KMS-11 (cell line): Measurements from ENCODE around the gene LCAT.

Source experiments
- H2AFZ ChIP-seq: fragments of 200-600 bp; sonication (generic); 2 replicates; pipeline ENCODE4 v1.6.1; 2016; ENCODE audit warnings: antibody characterized with exemption, mixed run types, low read depth
- H3K27ac ChIP-seq: fragments of 200-600 bp; sonication (generic); 2 replicates; pipeline ENCODE4 v1.6.1; 2016; ENCODE audit warnings: mild to moderate bottlenecking, mixed run types
- H3K27me3 ChIP-seq: fragments of 200-600 bp; sonication (generic); 2 replicates; pipeline ENCODE4 v1.6.1; 2017; ENCODE audit warnings: mild to moderate bottlenecking, low read depth, mixed run types, moderate library complexity; ENCODE audit not compliant: insufficient read depth
- H3K36me3 ChIP-seq: fragments of 200-600 bp; sonication (generic); 2 replicates; pipeline ENCODE4 v1.6.1; 2017; ENCODE audit warnings: mild to moderate bottlenecking, mixed run types; ENCODE audit not compliant: insufficient read depth
- H3K4me1 ChIP-seq: fragments of 200-600 bp; sonication (generic); 2 replicates; pipeline ENCODE4 v1.6.1; 2016; ENCODE audit warnings: mild to moderate bottlenecking, low read depth, mixed run types; ENCODE audit not compliant: poor library complexity, severe bottlenecking
- H3K4me2 ChIP-seq: fragments of 200-600 bp; sonication (generic); 2 replicates; pipeline ENCODE4 v1.7.0; 2016; ENCODE audit warnings: mild to moderate bottlenecking, mixed run types
- H3K4me3 ChIP-seq: fragments of 200-600 bp; sonication (generic); IDR thresholded peaks from 2 replicates; pipeline ENCODE4 v1.6.1; 2017; ENCODE audit warnings: low read depth, low read length, mixed read lengths; ENCODE audit not compliant: insufficient read depth
- H3K79me2 ChIP-seq: fragments of 200-600 bp; sonication (generic); 2 replicates; pipeline ENCODE4 v1.6.1; 2016; ENCODE audit warnings: low read depth, mixed run types; ENCODE audit not compliant: insufficient read depth
- H3K9ac ChIP-seq: fragments of 200-600 bp; sonication (generic); 2 replicates; pipeline ENCODE4 v1.6.1; 2016; ENCODE audit warnings: mild to moderate bottlenecking, mixed run types
- H4K20me1 ChIP-seq: fragments of 200-600 bp; sonication (generic); 2 replicates; pipeline ENCODE4 v1.6.1; 2016; ENCODE audit warnings: mild to moderate bottlenecking, mixed run types; ENCODE audit not compliant: insufficient read depth
- TF ChIP-seq, protein P1 (sequence below): fragments of 200-600 bp; sonication (generic); conservative IDR thresholded peaks from 2 replicates; pipeline ENCODE4 v1.6.1; 2017; ENCODE audit warnings: low read depth, mild to moderate bottlenecking, antibody characterized with exemption, low read length, moderate library complexity, mixed read lengths

LCAT gene

DNA sequence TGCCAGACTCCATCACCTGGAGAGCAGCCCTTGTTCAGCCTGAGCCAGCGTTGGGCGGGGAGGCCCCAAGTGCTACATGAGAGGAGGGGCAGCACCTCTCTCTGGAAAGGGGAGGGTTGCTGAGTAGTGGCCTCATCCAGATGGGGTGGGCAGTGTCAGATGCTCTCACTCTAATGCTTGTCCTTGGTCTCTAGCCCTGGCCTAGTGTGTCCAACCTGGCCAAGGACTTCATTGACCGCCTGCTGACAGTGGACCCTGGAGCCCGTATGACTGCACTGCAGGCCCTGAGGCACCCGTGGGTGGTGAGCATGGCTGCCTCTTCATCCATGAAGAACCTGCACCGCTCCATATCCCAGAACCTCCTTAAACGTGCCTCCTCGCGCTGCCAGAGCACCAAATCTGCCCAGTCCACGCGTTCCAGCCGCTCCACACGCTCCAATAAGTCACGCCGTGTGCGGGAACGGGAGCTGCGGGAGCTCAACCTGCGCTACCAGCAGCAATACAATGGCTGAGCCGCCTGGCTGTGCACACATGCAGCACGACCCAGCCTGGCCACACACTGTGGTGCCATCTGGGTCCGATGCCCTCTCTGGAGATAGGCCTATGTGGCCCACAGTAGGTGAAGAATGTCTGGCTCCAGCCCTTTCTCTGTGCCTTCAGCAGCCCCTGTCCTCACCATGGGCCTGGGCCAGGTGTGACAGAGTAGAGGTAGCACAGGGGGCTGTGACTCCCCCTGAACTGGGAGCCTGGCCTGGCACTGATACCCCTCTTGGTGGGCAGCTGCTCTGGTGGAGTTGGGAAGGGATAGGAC, 16.6 kb downstream of the LCAT start:
- no peak overlapping the region for H3K4me2 ChIP-seq
- H3K27ac ChIP-seq, result no peak overlapping the region
- no peaks in the 10 kb centered on the region for H3K4me1 ChIP-seq
- H4K20me1 ChIP-seq, result no peaks in the 10 kb centered on the region
- H3K9ac ChIP-seq, result no peak overlapping the region
- TF ChIP-seq, protein P1, sequence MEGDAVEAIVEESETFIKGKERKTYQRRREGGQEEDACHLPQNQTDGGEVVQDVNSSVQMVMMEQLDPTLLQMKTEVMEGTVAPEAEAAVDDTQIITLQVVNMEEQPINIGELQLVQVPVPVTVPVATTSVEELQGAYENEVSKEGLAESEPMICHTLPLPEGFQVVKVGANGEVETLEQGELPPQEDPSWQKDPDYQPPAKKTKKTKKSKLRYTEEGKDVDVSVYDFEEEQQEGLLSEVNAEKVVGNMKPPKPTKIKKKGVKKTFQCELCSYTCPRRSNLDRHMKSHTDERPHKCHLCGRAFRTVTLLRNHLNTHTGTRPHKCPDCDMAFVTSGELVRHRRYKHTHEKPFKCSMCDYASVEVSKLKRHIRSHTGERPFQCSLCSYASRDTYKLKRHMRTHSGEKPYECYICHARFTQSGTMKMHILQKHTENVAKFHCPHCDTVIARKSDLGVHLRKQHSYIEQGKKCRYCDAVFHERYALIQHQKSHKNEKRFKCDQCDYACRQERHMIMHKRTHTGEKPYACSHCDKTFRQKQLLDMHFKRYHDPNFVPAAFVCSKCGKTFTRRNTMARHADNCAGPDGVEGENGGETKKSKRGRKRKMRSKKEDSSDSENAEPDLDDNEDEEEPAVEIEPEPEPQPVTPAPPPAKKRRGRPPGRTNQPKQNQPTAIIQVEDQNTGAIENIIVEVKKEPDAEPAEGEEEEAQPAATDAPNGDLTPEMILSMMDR, result no peak
- H3K79me2 ChIP-seq, result no peaks in the 10 kb centered on the region
- no peak overlapping the region for H2AFZ ChIP-seq
- no peaks in the 10 kb centered on the region for H3K36me3 ChIP-seq
- H3K27me3 ChIP-seq, result no peaks in the 10 kb centered on the region
- H3K4me3 ChIP-seq, result no peak overlapping the region

DNA sequence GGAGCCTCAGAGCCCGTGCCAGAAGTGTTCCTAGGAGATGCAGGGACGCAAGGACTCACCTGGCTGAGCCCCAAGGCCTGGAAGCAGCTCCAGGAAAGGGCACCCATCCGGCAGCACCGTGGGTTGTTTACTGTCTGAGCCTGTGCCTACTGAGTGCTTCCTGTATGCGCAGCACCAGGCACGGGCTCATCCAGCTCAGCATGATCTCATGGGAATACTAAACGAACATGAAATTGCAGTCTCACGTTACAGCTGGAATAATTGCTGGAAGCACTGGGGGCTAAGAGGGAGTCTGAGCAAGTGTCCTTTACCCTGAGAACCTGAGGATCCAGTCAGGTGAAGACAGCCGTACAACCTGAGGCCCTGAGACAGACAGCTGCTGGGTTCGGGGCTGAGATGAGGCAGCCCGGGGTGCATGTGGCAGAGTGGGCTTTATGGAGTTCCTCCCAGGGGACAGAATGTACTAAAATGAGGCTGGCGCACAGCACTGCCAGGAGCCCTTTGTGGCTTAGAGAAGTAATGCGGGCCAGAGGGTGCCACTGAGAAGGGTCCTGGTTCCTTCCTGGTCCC, 17.7 kb downstream of the LCAT start:
- H3K9ac ChIP-seq, result no peak overlapping the region
- H3K36me3 ChIP-seq, result no peaks in the 10 kb centered on the region
- no peaks in the 10 kb centered on the region for H3K4me1 ChIP-seq
- no peaks in the 10 kb centered on the region for H3K79me2 ChIP-seq
- no peak overlapping the region for H3K27ac ChIP-seq
- H3K4me3 ChIP-seq, result no peak overlapping the region
- no peak overlapping the region for H2AFZ ChIP-seq
- TF ChIP-seq, protein P1, result no peak
- H3K4me2 ChIP-seq, result no peak overlapping the region
- H3K27me3 ChIP-seq, result no peaks in the 10 kb centered on the region
- H4K20me1 ChIP-seq, result no peaks in the 10 kb centered on the region

DNA sequence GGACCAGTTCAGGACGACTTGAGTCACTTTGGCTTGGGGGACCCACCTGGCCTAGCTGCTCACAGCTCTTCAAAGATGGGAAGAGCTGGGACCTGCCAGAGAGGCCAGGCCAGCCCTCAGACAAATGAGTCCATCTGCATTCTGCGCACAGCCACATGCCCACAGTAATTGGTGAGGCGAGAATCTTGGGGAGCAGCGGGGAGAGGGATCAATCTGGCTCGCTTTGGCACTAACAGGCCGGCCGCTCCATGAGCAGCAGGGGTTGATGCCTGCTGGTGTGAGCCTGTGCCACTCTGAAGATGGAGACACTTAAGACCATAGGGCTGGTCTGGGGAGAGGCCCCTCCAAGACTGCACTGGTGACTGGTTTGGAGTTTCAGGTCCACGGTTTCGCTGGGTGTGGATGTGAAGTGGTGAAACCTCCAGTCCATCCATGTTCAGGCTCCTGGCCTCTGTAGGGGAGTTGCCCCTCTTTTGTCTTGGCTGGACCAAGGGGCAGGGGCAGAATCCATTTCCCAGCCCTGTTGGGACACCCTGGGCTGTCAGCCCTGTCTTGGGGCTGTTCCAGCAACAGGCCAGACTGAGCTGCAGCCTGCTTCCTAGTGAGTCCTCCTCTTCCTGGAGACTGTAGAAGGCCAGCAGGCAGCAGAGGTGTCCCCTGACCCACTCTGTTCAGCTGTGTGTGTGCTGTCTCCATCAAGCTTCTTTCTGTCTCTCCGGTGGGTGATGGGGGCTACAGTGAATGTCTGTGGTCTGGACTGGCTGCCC, 19.6 kb downstream of the LCAT start:
- TF ChIP-seq, protein P1, result no peak
- H3K79me2 ChIP-seq, result no peaks in the 10 kb centered on the region
- H2AFZ ChIP-seq, result no peak overlapping the region
- no peaks in the 10 kb centered on the region for H3K27me3 ChIP-seq
- H3K9ac ChIP-seq, result no peak overlapping the region
- H3K4me1 ChIP-seq, result no peaks in the 10 kb centered on the region
- no peaks in the 10 kb centered on the region for H4K20me1 ChIP-seq
- no peak overlapping the region for H3K27ac ChIP-seq
- H3K4me2 ChIP-seq, result no peak overlapping the region
- H3K4me3 ChIP-seq, result no peak overlapping the region
- H3K36me3 ChIP-seq, result no peaks in the 10 kb centered on the region

DNA sequence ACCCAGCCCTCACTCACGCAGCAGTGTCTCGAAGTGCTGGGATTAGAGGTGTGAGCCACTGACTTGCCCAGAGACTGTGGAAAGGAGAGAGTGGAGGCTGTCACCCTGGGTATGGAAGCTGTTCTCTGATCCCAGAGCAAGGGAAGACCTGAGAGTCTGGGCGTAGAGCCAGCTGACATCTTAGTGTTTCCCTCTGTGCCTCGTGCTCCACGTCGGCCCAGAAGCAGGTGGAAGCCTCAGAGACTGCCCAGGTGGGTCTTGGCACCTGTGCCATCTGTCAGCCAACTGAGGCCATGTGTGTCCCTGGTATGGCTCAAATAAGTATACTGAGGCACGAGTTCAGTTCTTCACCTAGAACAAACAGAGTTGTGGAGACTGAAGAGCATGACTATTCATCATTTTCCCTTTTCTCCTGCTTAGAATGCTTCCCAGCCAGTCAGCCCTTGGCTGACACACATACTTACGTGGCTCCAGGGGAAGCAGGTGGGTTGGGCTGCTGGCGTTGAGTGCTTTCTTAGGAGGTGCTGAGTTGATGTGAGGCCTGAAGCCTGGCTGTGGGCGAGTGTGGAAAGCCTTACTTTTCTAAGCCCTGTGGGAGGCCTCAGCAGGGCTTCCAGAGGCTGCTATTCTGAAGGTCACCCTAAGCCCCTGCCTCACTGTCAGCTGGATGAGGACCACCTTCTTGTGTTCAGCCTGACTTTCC, 20.4 kb downstream of the LCAT start:
- no peaks in the 10 kb centered on the region for H3K27me3 ChIP-seq
- H3K9ac ChIP-seq, result no peak overlapping the region
- H4K20me1 ChIP-seq, result no peaks in the 10 kb centered on the region
- no peak overlapping the region for H3K27ac ChIP-seq
- H3K4me2 ChIP-seq, result no peak overlapping the region
- H3K4me3 ChIP-seq, result no peak overlapping the region
- no peak overlapping the region for H2AFZ ChIP-seq
- no peaks in the 10 kb centered on the region for H3K79me2 ChIP-seq
- TF ChIP-seq, protein P1, result no peak
- H3K4me1 ChIP-seq, result no peaks in the 10 kb centered on the region
- no peaks in the 10 kb centered on the region for H3K36me3 ChIP-seq
